Upper lobe of left lung (tissue), 4 donors: ENCODE measurements around the gene HTATIP2.
A peak's percentile ranks its signal among the peaks of the same experiment; 100 is the strongest.

Source experiments
- POLR2AphosphoS5 ChIP-seq, 2 donors: sonication (generic); formaldehyde crosslinking; IDR thresholded peaks; one replicate each; pipeline ENCODE4 v1.5.1; 2017; ENCODE audit warnings: antibody characterized with exemption in 2 of 2
- TF ChIP-seq, protein P1 (sequence below), 6 experiments: fragments of 450-650 bp in 4 of 6; fragments of 200-600 bp in 2 of 6; sonication (generic) in 2 of 6; IDR thresholded peaks; one replicate each; pipeline ENCODE4 v1.5.1; 2016 to 2019; ENCODE audit warnings: antibody characterized with exemption in 6 of 6

DNA sequence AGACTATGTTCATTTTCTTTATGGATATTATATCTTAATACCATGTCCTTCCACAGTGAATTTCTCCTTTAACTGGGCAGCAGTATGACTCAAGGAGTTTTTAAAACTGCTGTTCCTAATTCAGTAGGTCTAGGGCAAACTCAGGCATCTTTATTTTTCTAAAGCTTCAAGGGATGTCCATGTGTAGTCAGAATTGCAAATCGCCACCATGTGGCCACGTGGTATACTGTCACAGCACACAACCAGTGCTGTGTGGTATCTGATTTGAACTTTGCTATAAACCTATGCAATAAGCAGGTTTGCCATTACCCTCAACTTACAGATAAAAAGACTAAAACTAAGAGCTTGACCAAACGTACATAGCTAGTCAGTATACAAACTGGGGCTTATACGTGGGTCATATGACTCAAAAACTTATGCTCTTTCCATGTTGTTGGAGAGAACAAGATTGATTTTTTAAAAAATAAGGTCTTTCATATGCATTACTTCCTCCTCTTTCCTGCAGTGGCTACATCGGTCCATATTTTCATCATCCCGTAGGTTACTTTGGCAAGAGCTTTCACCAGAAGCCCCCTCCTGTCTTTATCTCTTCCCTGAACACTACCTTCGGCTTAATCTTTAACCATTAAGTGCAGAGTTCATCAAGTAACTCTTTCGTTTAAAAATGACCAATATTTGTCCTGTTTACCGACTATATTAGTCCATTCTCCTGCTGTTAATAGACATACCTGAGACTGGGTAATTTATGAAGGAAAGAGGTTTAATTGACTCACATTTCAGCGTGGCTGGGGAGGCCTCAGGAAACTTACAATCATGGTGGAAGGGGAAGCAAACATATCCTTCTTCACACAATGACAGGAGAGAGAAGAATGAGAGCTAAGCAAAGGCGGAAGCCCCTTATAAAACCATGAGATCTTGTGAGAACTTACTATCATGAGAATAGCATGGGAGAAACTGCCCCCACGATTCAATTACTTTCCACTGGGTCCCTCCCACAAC lies 8.0 kb upstream of the HTATIP2 start:
- TF ChIP-seq, protein P1, sequence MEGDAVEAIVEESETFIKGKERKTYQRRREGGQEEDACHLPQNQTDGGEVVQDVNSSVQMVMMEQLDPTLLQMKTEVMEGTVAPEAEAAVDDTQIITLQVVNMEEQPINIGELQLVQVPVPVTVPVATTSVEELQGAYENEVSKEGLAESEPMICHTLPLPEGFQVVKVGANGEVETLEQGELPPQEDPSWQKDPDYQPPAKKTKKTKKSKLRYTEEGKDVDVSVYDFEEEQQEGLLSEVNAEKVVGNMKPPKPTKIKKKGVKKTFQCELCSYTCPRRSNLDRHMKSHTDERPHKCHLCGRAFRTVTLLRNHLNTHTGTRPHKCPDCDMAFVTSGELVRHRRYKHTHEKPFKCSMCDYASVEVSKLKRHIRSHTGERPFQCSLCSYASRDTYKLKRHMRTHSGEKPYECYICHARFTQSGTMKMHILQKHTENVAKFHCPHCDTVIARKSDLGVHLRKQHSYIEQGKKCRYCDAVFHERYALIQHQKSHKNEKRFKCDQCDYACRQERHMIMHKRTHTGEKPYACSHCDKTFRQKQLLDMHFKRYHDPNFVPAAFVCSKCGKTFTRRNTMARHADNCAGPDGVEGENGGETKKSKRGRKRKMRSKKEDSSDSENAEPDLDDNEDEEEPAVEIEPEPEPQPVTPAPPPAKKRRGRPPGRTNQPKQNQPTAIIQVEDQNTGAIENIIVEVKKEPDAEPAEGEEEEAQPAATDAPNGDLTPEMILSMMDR (IDR thresholded peaks at IDR 0.05), result peak; percentile 38 to 55 (median 43)
- TF ChIP-seq POLR2AphosphoS5 (IDR thresholded peaks at IDR 0.05), result no peak
